ENCODE data around the gene PRLH.

GRCh38 chr2:237604960-237605359 lies 38.6 kb downstream of the PRLH start:
- TF ChIP-seq CTCF (conservative IDR thresholded peaks at IDR 0.05; ENCODE audit: low read depth, low read length), result peak; percentile 31
- TF ChIP-seq EZH2 (IDR thresholded peaks at IDR 0.05; ENCODE audit: borderline replicate concordance, low read depth, low read length, poor library complexity, severe bottlenecking), result no peak
